GM18526 (cell line): Measurements from ENCODE around the gene LKAAEAR1.

Experiments used
- POLR2A ChIP-seq: IDR thresholded peaks from 3 replicates; pipeline ENCODE4 v1.6.1; 2011; ENCODE audit not compliant: insufficient read length; ENCODE audit errors: extremely low read depth

LKAAEAR1 gene, protein sequence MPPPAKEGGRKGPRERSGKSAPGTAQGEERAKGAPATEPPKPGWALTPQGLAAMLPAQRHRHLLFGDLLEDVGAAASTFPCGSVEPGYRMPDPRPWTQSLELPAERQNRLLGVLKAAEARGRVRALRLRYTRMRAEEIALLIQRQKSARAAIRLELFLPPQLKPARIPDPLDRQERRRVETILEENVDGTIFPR

DNA sequence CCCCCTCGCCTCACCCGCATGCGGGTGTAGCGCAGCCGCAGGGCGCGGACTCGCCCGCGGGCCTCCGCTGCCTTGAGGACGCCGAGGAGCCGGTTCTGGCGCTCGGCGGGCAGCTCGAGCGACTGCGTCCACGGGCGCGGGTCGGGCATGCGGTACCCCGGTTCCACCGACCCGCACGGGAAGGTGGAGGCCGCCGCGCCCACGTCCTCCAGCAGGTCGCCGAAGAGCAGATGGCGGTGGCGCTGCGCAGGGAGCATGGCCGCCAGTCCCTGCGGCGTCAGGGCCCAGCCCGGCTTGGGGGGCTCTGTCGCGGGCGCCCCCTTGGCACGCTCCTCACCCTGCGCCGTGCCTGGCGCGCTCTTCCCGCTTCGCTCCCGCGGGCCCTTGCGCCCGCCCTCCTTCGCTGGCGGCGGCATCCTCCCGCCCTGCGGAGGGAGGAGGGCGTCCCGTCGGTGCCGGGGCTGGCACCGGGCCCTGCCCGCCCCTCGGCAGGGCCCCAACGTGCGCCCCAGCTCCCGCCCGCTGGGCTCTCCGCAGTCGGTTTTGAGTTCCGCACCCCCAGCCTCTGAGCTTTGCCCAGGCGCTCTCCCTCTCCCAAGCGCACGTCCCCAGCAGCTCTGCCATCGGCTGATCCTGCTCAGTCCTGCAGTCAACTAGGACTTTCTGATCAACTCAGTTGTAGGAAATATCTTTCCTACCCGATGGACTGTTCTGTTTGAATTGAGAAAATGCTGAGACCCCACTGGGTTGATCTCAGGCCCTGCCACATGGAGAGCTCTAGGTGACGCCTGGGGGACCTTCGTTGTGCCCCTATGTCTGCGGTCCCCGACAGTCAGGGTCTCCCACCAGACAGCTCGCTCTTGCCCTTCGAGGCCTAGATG lies at the start of gene LKAAEAR1:
Gene LKAAEAR1, minus strand, starts transcription at position 595 of the 881 bp plus-strand sequence. Its CDS starts 179 bp downstream, at position 416.
- no peak for TF ChIP-seq POLR2A

DNA sequence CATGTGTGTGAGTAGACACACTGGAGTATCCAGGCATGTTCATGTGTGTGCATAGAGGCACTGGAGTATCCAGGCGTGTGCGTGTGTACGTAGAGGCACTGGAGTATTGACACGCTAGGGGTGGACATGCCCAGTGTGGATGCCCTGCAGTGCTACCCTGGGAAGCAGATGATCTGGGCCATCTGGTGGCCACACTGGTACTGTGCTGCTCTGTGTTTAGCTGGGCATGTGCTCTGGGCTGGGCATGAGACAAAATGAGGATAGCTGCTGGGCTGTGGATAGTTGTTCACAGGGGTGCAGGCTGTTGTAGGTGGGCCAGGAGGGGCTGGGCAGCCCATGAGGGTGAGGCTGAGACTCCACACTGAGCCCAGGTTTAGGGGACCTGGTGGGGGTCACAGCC lies 47.2 kb upstream of the LKAAEAR1 start:
- TF ChIP-seq POLR2A, result no peak

GRCh38 chr20:64130876-64131275 lies 46.7 kb upstream of the LKAAEAR1 start:
- no peak for TF ChIP-seq POLR2A

- no peak for TF ChIP-seq POLR2A
Measured at GRCh38 chr20:64130271-64130670, 46.1 kb upstream of the LKAAEAR1 start.

GRCh38 chr20:64129146-64129782 lies 45.1 kb upstream of the LKAAEAR1 start:
- no peak for TF ChIP-seq POLR2A

DNA sequence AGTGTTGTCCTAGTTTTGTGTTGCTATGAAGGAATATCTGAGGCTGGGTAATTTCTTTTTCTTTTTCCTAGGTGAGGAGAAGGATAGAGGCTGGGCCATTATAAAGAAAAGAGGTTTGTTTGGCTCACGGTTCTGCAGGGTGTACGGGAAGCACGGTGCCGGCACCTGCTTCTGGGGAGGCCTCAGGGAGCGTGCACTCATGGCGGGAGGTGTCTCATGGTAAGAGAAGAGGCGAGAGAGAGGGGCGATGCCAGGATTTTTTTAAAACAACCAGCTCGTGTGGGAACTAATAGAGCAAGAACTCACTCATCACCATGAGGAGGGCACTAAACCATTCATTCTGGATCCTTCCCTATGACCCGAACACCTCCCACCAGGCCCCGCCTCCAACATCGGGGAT lies 37.4 kb upstream of the LKAAEAR1 start:
- TF ChIP-seq POLR2A, result no peak

- no peak for TF ChIP-seq POLR2A
Measured at GRCh38 chr20:64119681-64120341, 35.6 kb upstream of the LKAAEAR1 start.

DNA sequence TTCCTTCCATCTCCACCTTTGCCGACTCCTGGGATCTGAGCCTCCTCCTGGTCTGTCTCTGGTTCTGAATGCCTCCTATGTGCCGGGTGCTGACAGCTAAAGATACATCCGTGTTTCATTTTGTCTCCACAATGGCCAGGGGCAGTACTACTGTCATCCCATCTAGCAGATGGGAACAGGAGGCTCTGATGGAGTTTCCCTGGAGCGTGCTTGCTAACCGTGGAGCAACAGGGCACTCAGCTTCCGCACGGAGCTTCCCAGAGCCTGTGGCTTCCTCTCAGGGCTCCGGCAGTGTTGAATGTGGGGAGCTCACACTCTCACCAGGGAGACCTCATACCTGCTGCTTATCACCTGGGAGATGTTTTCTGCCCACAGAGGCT lies 35.1 kb upstream of the LKAAEAR1 start:
- TF ChIP-seq POLR2A, result no peak

- TF ChIP-seq POLR2A, result no peak
Measured at GRCh38 chr20:64116541-64117431, 32.6 kb upstream of the LKAAEAR1 start.

DNA sequence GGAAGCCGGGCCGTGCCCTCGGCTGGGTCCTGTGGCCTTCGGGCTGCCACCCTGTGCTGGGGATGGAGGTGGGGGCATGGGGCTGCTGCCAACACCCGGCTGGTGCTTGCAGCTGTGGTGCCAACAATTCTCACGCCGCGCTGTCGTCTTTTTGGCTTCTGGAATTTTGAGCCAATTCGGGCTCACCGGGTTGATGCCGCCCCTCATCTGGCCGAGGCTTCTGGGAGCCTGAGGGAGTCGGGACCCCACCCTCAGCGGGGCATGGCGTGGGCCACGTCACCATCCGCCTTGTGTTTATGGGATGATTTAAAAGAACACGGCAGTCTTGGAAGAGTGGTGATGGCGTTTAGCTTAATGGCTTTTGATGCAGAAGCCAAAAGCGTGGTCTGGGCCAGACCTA lies 31.8 kb upstream of the LKAAEAR1 start:
- TF ChIP-seq POLR2A, result no peak

- TF ChIP-seq POLR2A, result no peak
Measured at GRCh38 chr20:64115171-64115911, 31.1 kb upstream of the LKAAEAR1 start.

DNA sequence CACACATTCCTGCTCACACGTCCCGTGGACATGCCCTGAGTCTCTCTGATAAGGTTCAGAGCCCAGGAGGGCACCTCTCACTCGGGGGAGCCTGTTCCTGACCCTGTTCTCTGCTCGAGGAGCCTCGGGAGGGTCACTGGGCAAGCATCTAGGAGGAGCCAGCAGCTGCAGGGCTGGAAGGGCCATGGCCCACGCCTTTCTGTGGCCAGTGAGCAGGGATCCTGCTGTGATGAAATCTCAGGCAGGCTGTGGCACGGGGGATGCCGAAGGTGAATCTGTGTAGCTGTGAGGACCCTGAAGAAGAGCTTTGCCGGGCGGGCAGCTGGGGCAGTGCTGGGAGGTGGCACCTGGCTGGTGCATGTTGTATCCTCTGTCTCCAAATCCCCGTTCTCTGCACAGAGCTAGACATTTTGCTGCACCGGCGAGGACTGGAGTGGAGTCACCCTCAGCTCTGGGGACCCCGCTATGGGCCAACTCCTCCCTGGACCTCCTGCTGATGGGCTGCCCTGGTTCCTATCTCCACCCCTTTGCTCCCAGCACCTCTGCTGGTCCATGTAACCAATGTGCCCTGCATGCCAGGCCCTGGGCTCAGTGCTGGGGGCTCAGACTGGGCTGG lies 30.3 kb upstream of the LKAAEAR1 start:
- no peak for TF ChIP-seq POLR2A

DNA sequence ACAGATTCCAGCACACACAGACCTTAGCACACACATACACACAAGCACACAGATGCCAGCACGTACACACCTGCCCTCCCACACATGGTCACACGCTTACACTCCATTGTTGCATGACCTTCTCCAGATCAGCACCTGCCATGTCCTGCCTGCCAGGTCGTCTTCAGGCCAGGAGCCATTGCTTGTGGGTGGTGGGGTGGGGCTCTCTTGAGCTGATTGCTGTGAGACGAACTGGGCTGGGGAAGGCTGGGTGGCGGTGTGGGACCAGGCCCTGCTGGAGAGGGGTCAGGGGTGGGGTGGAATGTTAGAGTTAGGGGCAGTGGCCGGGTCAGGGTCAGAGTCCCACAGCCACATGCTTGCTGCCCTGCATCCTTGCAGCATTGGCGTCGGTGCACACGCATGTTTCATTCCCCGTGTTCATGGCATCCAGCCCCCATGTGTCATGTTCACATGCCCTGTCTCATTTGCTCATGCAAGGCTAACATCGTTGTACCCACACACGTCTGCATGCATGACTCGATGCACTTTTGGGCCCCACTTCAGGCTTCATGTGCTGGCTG lies 29.7 kb upstream of the LKAAEAR1 start:
- no peak for TF ChIP-seq POLR2A

DNA sequence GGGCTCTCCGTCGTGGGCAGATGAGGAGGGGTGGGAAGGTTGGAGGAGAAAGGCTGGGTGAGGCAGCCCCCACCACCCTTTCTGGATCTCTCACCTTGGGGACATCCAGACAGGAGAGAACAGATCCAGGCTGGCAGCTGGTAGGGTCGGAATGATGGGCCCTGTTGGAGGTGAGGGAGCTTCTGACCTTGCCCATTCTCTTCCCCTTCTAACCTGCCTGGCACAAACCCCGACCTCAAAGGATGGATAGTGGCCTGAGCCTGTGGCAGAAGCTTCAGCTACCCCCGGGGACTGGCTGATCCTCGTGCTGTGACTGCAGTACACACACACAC lies 29.2 kb upstream of the LKAAEAR1 start:
- TF ChIP-seq POLR2A, result no peak
